HFFc6 (cell line): ENCODE data around the gene CHST10. TPM values are rescaled to one million over a fixed set of nuclear protein-coding genes. Genes with fewer than 3 reads are reported as not detected.

Source experiments
- DNase-seq: peaks from one replicate; pipeline ENCODE4 v3.0.0-alpha.2; 2018
- H3K27ac Mint-ChIP-seq: 2 replicates; pipeline ENCODE4 v1.8.0; 2020; ENCODE audit warnings: mild to moderate bottlenecking, mixed read lengths
- H3K27me3 Mint-ChIP-seq: 2 replicates; pipeline ENCODE4 v1.8.0; 2021; ENCODE audit warnings: mild to moderate bottlenecking, moderate library complexity, mixed read lengths; ENCODE audit not compliant: insufficient read depth
- H3K36me3 Mint-ChIP-seq: 2 replicates; pipeline ENCODE4 v1.8.0; 2021; ENCODE audit warnings: low read depth, mixed read lengths
- H3K4me1 Mint-ChIP-seq: 2 replicates; pipeline ENCODE4 v1.8.0; 2020; ENCODE audit warnings: low read depth, mixed read lengths
- H3K4me3 Mint-ChIP-seq: 2 replicates; pipeline ENCODE4 v1.8.0; 2020; ENCODE audit warnings: mild to moderate bottlenecking, moderate library complexity, mixed read lengths
- H3K9me3 Mint-ChIP-seq: 2 replicates; pipeline ENCODE4 v1.8.0; 2020; ENCODE audit warnings: mild to moderate bottlenecking, mixed read lengths
- CTCF ChIP-seq: fragments of 200-600 bp; sonication (generic); IDR thresholded peaks from 2 replicates; pipeline ENCODE4 v1.5.0; 2021; ENCODE audit warnings: antibody characterized with exemption, mild to moderate bottlenecking
- total RNA-seq, 6 experiments: library from RNA; stranded (reverse); fragmentation: NEBNext Ultra II Directional; extraction: Animal tissue kit (Norgen Biotek cat#: 25700); gene quantifications; 2 replicates in 1 of 6; 3 replicates in 5 of 6; pipeline ENCODE4 v1.2.3, GENCODE V29; 2021

CHST10 gene
- total RNA-seq, 6 experiments from 2014 or later, result 5.9 to 6.9 (median 6.4) TPM

GRCh38 chr2:100409461-100409860 is 8.0 kb downstream of the CHST10 start:
- H3K27ac Mint-ChIP-seq, result no peak overlapping the region
- H3K27me3 Mint-ChIP-seq, result no peaks in the 10 kb centered on the region; the same call in 1 of the 2 replicates
- H3K36me3 Mint-ChIP-seq, result 0 out of 2 replicates have a peak, but pooled peaks cover 3% of the 10 kb centered on the region
- no peak for DNase-seq
- H3K9me3 Mint-ChIP-seq, result no peaks in the 10 kb centered on the region
- TF ChIP-seq CTCF, result no peak
- no peak overlapping the region for H3K4me3 Mint-ChIP-seq
- H3K4me1 Mint-ChIP-seq, result no peaks in the 10 kb centered on the region

DNA sequence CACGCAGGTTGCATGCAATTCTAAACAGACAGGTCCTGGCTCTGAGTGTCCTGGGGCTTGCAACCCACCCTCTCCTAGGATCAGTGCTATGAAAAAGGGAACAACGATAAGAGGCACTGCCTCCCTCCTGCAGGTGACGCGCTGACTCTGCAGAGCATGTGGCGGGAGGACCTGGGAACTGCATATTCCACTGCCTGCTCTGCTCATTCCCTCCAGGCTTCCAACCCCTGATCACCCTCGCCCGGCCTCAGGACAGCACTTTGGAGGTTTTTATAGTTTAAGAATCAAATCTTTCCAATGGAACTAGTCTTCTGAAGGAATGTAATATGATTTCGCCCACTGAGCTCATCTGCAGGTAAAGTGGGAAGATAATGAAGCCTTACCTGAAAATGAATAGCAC is 8.5 kb downstream of the CHST10 start:
- Mint-ChIP-seq H3K27me3 (no peaks in the 10 kb centered on the region; the same call in 1 of the 2 replicates), H3K4me1 (no peaks in the 10 kb centered on the region), H3K27ac (no peak overlapping the region), H3K4me3 (no peak overlapping the region), H3K9me3 (no peaks in the 10 kb centered on the region), H3K36me3 (0 out of 2 replicates have a peak, but pooled peaks cover 1% of the 10 kb centered on the region)
- TF ChIP-seq CTCF, result no peak
- no peak for DNase-seq

DNA sequence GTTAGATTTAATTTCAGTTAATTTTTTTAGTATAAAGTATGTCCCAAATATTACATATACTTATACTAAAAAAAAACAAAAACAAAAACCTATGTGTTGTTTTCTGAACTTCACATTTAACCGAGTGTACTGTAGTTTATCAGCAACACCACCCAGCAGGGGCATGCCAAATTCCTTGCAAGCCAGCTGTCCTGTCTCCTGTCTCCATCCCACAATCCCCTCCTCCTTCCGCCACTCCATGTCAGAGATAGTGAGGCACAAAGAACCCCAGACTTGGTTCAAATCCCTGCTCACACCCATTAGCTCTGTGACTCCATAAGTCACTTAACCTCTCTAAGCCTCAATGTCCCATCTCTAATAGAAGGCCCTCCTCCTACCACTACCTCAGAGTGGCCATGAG is 9.4 kb downstream of the CHST10 start:
- H3K36me3 Mint-ChIP-seq, result no peaks in the 10 kb centered on the region
- no peak overlapping the region for H3K4me3 Mint-ChIP-seq
- H3K27ac Mint-ChIP-seq, result no peak overlapping the region
- no peaks in the 10 kb centered on the region; the same call in 1 of the 2 replicates for H3K27me3 Mint-ChIP-seq
- no peak for TF ChIP-seq CTCF
- H3K9me3 Mint-ChIP-seq, result no peaks in the 10 kb centered on the region
- DNase-seq, result no peak
- H3K4me1 Mint-ChIP-seq, result no peaks in the 10 kb centered on the region

DNA sequence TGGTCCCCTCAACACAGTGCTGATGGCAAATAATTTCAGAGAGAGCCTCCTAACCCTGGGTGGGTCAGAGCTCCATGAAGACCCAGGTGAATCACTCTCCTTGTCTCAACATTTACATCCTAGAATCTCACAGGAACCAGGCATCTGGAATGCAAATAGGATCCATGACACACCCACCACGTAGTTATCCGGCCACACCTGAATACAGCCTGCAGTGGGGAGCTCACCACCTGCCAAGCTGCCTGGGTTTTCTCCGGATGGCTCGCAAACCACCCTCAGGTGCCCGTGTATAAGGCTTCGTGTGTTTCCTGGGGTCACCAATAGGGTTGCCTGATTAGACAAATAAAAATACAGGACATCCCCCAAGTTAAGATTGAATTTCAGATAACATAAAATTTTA is 9.9 kb downstream of the CHST10 start:
- H3K36me3 Mint-ChIP-seq, result no peaks in the 10 kb centered on the region
- no peak for DNase-seq
- no peaks in the 10 kb centered on the region for H3K4me1 Mint-ChIP-seq
- TF ChIP-seq CTCF, result no peak
- H3K9me3 Mint-ChIP-seq, result no peaks in the 10 kb centered on the region
- no peaks in the 10 kb centered on the region; the same call in 1 of the 2 replicates for H3K27me3 Mint-ChIP-seq
- H3K27ac Mint-ChIP-seq, result no peak overlapping the region
- no peak overlapping the region for H3K4me3 Mint-ChIP-seq

DNA sequence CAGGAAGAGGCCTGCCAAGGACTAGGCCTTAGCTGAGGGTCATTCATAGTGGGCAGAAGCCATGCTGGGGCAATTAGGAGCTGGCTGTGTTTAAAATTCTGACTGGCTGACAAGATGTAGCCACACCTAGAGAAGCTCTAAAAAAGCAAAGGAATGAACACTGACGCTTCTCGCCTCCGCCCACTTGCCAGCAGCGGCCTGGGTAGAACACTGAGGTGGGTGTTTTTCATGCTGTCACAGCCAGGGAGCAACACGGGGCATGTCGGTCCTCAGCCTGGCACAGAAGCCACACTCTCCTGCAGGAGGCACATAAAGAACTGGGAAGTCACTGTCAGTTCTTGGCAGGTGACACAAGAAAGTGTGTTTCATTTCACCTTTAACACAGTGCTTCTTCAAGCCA is 10.4 kb downstream of the CHST10 start:
- no peak for TF ChIP-seq CTCF
- H3K27ac Mint-ChIP-seq, result no peak overlapping the region
- H3K4me1 Mint-ChIP-seq, result no peaks in the 10 kb centered on the region
- H3K9me3 Mint-ChIP-seq, result no peaks in the 10 kb centered on the region
- no peak for DNase-seq
- no peaks in the 10 kb centered on the region; the same call in 1 of the 2 replicates for H3K27me3 Mint-ChIP-seq
- no peak overlapping the region for H3K4me3 Mint-ChIP-seq
- no peaks in the 10 kb centered on the region for H3K36me3 Mint-ChIP-seq

GRCh38 chr2:100406120-100406508 is 11.4 kb downstream of the CHST10 start:
- H3K36me3 Mint-ChIP-seq, result peaks cover 5% of the 10 kb centered on the region; the same call in 1 of the 2 replicates
- H3K4me1 Mint-ChIP-seq, result no peaks in the 10 kb centered on the region
- no peak for DNase-seq
- H3K4me3 Mint-ChIP-seq, result no peak overlapping the region
- H3K9me3 Mint-ChIP-seq, result no peaks in the 10 kb centered on the region
- H3K27me3 Mint-ChIP-seq, result no peaks in the 10 kb centered on the region; the same call in 1 of the 2 replicates
- H3K27ac Mint-ChIP-seq, result no peak overlapping the region
- TF ChIP-seq CTCF, result no peak
